Measurements from ENCODE around the gene ZC3HAV1. TPM values are rescaled to one million over a fixed set of nuclear protein-coding genes. Genes with fewer than 3 reads are reported as not detected.

ZC3HAV1 gene
- total and polyA plus RNA-seq, 9 of the 15 experiments (the other 6 are each of a cell fraction or from before 2014, with no cell fraction given) = 11.9 to 40.5 (median 23.9) TPM

DNA sequence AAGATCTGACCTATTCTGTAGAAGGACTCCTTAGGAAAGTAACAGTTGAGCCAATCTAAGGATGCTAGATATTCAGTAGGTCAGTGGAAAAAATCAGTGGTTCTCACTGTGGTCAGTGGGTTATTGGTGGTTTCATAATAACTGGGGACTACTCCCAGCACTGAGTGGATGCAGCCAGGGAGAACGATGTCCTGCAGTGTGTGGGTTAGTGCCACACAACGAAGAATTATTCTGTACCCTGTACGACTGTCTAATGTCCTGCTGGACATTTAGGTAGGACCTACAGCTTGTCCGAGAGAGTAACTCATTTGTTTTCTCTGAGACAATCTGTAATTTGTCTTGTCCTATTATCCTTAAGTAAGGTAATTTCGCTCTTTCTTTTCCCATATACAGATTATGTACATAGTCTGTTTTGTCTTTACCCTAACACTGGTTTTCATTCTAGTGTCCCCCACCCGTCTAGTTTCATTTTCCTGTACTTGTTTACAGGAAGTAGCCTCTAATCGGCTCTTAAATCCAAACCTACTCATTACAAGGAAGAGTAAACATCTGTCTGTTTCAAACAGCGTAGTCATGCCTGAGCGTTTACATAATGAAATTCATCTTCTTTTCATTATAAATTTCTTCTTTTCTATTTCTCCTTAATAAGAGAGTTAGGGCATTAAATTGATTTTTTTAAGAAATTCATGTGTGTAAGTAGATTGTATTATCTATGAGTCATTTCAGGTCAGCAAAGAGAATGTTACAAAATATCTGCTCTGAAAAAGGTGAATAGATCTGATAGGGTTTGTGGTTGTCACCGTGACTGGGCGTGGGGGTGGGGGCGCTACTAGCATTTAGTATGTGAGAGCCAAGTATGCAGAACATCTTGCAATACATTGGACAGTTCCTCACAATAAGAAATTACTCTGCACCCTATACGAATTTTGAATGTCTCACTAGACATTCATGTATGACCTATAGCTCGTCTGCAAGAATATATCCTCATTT is 65.4 kb downstream of the ZC3HAV1 start (continued):
- no peak for TF ChIP-seq ZFP30 (CRISPR knock-in tag; IDR thresholded peaks at IDR 0.05; ENCODE audit: borderline replicate concordance)
- peak; percentile 19; the same call in 1 of the 2 replicates for TF ChIP-seq ZFP1 (CRISPR knock-in tag; IDR thresholded peaks at IDR 0.05)
- TF ChIP-seq, protein P1, sequence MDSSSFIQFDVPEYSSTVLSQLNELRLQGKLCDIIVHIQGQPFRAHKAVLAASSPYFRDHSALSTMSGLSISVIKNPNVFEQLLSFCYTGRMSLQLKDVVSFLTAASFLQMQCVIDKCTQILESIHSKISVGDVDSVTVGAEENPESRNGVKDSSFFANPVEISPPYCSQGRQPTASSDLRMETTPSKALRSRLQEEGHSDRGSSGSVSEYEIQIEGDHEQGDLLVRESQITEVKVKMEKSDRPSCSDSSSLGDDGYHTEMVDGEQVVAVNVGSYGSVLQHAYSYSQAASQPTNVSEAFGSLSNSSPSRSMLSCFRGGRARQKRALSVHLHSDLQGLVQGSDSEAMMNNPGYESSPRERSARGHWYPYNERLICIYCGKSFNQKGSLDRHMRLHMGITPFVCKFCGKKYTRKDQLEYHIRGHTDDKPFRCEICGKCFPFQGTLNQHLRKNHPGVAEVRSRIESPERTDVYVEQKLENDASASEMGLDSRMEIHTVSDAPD (CRISPR knock-in tag; IDR thresholded peaks at IDR 0.05) = no peak
- no peak for TF ChIP-seq ZNF57 (CRISPR knock-in tag; IDR thresholded peaks at IDR 0.05)
- TF ChIP-seq, protein P2, sequence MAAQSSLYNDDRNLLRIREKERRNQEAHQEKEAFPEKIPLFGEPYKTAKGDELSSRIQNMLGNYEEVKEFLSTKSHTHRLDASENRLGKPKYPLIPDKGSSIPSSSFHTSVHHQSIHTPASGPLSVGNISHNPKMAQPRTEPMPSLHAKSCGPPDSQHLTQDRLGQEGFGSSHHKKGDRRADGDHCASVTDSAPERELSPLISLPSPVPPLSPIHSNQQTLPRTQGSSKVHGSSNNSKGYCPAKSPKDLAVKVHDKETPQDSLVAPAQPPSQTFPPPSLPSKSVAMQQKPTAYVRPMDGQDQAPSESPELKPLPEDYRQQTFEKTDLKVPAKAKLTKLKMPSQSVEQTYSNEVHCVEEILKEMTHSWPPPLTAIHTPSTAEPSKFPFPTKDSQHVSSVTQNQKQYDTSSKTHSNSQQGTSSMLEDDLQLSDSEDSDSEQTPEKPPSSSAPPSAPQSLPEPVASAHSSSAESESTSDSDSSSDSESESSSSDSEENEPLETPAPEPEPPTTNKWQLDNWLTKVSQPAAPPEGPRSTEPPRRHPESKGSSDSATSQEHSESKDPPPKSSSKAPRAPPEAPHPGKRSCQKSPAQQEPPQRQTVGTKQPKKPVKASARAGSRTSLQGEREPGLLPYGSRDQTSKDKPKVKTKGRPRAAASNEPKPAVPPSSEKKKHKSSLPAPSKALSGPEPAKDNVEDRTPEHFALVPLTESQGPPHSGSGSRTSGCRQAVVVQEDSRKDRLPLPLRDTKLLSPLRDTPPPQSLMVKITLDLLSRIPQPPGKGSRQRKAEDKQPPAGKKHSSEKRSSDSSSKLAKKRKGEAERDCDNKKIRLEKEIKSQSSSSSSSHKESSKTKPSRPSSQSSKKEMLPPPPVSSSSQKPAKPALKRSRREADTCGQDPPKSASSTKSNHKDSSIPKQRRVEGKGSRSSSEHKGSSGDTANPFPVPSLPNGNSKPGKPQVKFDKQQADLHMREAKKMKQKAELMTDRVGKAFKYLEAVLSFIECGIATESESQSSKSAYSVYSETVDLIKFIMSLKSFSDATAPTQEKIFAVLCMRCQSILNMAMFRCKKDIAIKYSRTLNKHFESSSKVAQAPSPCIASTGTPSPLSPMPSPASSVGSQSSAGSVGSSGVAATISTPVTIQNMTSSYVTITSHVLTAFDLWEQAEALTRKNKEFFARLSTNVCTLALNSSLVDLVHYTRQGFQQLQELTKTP (IDR thresholded peaks at IDR 0.05; ENCODE audit: low read depth in 1 of 2, partially characterized antibody in 2 of 2) = peak; percentile 67 to 95
- peak; percentile 95 for TF ChIP-seq CBFA2T3 (IDR thresholded peaks at IDR 0.05)
- no peak for TF ChIP-seq ZNF232 (CRISPR knock-in tag; IDR thresholded peaks at IDR 0.05)
- peak; percentile 72 for TF ChIP-seq MYC (IDR thresholded peaks at IDR 0.05; ENCODE audit: low read depth, low read length)
- TF ChIP-seq MYC (CRISPR knock-in tag; IDR thresholded peaks at IDR 0.05; ENCODE audit: borderline replicate concordance, low read depth) = no peak
- TF ChIP-seq, protein P3, sequence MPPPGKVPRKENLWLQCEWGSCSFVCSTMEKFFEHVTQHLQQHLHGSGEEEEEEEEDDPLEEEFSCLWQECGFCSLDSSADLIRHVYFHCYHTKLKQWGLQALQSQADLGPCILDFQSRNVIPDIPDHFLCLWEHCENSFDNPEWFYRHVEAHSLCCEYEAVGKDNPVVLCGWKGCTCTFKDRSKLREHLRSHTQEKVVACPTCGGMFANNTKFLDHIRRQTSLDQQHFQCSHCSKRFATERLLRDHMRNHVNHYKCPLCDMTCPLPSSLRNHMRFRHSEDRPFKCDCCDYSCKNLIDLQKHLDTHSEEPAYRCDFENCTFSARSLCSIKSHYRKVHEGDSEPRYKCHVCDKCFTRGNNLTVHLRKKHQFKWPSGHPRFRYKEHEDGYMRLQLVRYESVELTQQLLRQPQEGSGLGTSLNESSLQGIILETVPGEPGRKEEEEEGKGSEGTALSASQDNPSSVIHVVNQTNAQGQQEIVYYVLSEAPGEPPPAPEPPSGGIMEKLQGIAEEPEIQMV (tag; conservative IDR thresholded peaks at IDR 0.05; ENCODE audit: low read depth) = no peak
- TF ChIP-seq ZNF146 (CRISPR knock-in tag; IDR thresholded peaks at IDR 0.05; ENCODE audit: unreplicated experiment) = no peak
- TF ChIP-seq ZNF584 (CRISPR knock-in tag; IDR thresholded peaks at IDR 0.05; ENCODE audit: low read depth) = peak; percentile 83

Data from K562 (cell line).